Heart left ventricle (tissue), 13 donors: ENCODE measurements around the gene RAB4B.

Source experiments
- CTCF ChIP-seq, 12 donors: fragments of 200-600 bp; sonication (generic) in 4 of 12; IDR thresholded peaks; one replicate each; pipeline versions ENCODE4 v1.5.0 to v1.8.0; 2018 to 2022; ENCODE audit warnings: antibody characterized with exemption in 12 of 12, mild to moderate bottlenecking in 5 of 12
- POLR2A ChIP-seq, 2 donors: fragments of 450-650 bp; IDR thresholded peaks; one replicate each; pipeline ENCODE4 v1.6.1; 2017; ENCODE audit warnings: antibody characterized with exemption in 2 of 2, mild to moderate bottlenecking in 2 of 2, moderate library complexity in 2 of 2
- donor health status: ischemic (EF 13 %, LVEDD 7.1; RV severe dilation, severe dysfunction).
- donor health status: DM: no; HTN: yes; CAD: no.
- donor health status: DM: no; HTN: no; CAD: no.
- donor health status: ischemic (EF 25% LVEDD 6.9; RV normal size, moderate dysfunction).
- donor health status: ischemic (EF 25% LVEDD 5.7; RV mildly dilated, moderate dysfunction).
- donor health status: ischemic (EF 35%, LVEDD 5.7; RV mildly dilated, moderate dysfunction).
- donor health status: nonischemic (EF 11% LVEDD 7.7; RV severe dilation, severe dysfunction).
- donor health status: DM: yes; HTN: yes; CAD: no.
- donor health status: PGD.
- donor health status: ischemic (EF 29% LVEDD 5.4; RV normal size, mild dysfunction).
- donor health status: nonischemic (EF 23%, LVEDD 6.1; RV moderate dilation, normal function).

- TF ChIP-seq POLR2A (IDR thresholded peaks at IDR 0.05): no peak
- TF ChIP-seq CTCF (IDR thresholded peaks at IDR 0.05): no peak
These were observed 23.3 kb upstream of the RAB4B start for GRCh38 chr19:40754611-40755247.
